GM18867 (cell line): ENCODE measurements around the gene EIF4A2.
A peak's percentile ranks its signal among the peaks of the same experiment; 100 is the strongest.

Experiments used
- ATAC-seq: cut with Tn5 transposase; IDR thresholded peaks from one replicate; pipeline ENCODE4 v1.9.1; 2021; ENCODE audit warnings: mild to moderate bottlenecking, moderate library complexity; ENCODE audit not compliant: unreplicated experiment

Gene EIF4A2

DNA sequence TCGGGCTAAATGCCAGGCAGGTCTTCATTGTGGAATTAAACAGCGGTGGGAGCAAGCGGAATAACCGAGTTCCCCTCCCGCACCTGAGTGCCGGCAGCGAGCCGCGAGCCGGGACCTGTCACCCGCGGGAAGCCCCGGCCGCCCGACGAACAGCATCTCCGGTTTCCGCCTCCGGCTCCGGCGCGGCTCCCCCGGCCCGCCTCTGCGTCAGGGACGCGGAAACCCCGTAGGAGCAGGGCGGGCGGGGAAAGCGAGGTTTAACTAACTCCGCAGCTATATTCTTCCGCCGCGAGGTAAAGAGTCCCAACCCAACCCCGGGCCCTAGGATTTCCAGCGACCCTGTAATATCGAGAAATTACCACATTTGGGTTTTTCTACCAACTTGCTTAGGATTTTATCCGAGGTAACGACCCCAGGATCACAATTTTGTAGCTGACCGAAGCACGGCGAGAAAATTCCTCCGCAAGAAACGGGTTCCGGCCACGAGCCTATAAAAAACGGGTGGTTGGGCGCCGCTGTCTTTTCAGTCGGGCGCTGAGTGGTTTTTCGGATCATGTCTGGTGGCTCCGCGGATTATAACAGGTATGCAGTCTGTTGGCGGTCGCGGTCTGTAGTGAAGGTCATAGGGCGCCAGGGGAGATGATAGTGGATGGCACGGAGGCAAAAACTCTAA is at the start of gene EIF4A2:
EIF4A2 (plus strand) TSS at position 520 of the 673 bp plus-strand sequence; CDS start at position 554, 34 bp downstream.
- peak; percentile 64 for ATAC-seq

DNA sequence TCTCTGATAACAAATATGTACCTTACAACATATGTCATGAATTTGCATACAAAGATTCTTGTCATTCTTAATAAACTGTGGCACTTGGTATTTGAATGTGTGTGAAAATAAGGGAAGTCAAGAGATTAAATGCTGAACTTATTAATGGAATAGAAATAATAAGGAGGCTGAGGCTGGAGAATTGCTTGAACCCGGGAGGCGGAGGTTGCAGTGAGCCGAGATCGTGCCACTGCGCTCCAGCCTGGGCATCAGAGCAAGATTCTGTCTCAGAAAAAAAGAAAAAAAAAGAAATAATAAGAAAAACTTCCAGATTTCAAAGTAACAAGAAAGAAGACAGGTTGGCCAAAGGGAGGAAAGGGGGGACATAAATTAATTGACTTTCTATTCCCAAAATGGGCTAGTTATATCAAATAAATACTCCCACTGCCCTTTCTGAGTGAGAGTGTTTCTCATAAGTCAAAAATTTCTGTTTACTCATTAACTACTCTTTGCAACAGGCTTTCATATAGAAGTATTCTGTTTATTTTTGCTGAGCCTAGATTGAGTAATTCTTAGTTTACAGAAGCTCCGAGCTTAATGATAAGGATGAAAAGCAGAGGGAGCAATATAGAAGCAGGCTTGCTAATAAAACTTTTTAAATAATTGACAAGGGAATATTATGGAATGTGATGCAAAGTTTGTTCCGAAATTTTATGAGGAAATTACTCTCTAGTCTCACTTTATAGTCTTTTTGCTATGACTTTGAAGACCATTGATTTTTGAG is 40.6 kb upstream of the EIF4A2 start:
- ATAC-seq = no peak

DNA sequence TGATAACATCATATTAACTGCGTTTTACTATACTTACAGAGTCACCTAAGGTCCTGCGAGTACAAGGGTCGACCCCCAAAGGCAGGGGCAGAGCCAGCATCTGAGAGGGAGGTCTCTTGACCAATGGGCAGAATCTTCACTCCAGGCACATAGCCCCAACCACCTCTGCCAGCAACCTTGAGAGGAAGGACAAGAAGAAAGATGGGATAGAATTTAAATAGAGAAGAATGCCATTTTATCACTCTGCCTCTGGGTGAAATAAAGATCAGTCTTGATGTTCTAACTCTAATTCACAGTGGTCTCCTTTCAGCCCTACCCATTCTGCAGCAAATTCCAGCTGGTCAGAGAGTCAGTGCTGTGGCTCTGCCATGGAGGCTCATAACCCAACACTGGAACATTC is 39.7 kb upstream of the EIF4A2 start:
- ATAC-seq = no peak

DNA sequence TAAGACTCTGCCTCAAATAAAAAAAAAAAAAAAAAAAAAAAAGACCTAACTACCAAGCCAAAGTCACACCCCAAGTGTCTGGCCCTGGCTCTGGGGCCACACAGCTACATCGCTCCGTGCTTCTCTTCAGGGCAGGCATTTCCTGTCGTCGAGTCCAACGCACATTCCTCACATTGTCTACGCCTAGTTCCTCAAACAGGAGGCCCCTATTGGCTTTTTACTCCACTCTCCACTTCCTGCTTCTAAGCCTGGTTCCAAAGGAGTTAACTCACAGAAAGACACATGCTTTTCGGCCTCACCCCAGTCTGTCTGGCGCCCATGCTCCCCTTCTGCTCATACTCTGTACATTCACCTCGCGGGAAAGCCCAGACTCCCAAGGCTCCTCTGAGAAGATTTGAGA is 37.4 kb upstream of the EIF4A2 start:
- no peak for ATAC-seq

DNA sequence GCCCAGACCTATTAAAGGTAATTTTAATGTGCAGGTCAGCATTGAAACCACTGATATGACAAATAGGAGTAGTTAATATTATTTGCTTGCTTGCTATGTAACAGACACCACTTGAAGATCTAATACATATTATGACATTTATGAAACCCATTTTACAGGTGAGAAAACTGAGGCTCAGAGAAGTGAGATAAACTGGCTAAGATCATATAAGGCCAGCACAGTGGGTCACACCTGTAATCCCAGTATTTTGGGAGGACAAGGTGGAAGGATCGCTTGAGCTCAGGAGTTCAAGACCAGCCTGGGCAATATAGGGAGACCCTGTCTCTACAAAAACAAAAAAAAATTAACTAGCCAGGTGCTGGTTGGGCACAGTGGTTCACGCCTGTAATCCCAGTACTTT is 33.1 kb upstream of the EIF4A2 start:
- ATAC-seq = no peak

DNA sequence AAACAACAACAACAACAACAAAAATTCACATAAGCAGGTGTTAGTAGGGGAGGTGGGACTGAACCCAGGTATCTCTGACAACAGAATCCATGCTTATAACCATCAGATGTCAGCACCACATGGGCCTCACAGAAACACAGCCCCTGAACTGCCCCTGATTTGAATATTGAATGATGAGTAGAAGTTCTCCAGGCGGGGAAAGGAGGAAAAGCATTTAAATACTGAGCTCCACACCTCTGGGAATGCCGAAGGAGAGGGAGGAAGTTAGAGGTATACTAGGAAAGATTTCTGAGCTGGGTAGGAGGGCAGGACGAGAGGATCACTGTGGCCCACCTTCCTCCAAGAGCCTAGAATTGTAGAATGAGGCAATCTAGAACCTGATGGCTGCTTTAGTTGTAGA is 31.9 kb upstream of the EIF4A2 start:
- no peak for ATAC-seq

DNA sequence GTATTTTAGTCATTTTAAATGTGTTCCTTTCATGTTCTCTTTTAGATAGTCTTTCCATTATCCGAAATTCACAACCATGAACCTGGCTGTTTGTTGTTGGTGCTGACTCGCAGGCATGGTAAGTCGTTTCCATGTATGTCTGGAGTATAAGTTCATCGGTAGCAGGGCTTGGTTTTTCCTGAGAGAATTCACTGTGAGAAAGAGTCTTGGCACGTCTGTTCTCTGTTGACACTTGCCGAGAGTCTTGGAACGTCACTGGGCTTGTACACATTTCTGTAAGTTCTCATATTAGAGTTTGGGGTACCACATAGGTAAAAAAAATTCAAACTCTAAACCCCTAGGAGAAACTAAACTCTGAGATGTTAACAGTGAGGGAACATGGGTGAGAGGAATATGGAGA is 29.4 kb upstream of the EIF4A2 start:
- ATAC-seq = no peak

DNA sequence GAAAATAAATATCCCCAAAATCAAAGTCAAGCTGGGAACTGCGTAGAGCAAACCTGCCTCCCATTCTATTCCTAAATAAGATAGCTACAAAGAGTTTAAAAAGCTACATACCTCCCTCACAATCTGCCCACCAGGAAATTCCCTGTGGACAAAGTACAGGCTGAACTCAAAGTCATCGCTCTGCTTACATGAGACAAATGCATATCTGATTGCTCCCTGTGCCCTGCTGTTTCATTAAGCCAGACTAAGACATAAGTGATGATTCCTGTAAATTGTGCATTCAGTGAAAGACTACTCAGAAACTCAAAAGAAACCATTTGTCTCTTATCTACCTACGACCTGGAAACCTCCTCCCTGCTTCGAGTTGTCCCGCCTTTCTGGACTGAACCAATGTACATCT is 28.5 kb upstream of the EIF4A2 start:
- no peak for ATAC-seq

DNA sequence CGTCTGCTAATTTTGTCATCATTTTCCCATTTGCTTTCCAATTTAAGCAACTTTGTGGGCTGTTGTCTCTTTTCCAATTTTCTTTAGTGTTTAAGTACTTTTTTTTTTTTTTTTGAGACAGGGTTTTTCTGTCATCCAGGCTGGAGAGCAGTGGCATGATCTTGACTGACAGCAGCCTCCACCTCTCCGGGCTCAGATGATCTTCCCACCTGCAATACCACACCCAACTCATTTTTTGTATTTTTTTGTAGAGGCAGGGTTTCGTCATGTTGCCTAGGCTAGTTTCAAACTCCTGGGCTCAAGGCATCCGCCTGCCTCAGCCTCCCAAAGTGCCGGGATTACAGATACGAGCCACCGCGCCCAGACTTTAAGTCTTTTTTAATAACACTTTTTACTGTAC is 26.2 kb upstream of the EIF4A2 start:
- no peak for ATAC-seq

DNA sequence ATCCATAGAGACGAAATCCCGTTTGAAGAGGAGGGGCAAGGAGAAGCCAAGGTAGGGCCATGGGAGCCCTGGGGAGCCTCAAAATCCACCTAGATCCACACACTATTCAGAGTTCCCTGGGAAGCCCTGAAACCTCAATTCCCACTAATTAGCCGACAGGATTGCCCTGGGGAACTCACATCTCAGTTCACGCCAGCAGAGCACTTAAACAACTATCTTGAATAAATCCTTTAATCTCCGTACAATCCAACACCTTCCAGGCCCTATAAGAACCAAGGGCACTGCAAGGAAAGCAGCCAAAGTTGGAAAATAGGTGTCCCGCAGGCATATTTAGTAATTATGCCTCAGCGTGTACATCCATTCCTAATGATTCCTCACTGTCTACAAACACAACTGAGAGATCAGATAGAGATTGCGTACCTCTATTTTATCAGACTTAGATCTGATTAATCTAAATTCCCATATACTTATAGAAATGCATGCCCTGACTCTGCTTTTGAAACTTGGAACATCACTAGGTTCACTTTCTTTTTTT is 25.6 kb upstream of the EIF4A2 start:
- ATAC-seq = no peak

DNA sequence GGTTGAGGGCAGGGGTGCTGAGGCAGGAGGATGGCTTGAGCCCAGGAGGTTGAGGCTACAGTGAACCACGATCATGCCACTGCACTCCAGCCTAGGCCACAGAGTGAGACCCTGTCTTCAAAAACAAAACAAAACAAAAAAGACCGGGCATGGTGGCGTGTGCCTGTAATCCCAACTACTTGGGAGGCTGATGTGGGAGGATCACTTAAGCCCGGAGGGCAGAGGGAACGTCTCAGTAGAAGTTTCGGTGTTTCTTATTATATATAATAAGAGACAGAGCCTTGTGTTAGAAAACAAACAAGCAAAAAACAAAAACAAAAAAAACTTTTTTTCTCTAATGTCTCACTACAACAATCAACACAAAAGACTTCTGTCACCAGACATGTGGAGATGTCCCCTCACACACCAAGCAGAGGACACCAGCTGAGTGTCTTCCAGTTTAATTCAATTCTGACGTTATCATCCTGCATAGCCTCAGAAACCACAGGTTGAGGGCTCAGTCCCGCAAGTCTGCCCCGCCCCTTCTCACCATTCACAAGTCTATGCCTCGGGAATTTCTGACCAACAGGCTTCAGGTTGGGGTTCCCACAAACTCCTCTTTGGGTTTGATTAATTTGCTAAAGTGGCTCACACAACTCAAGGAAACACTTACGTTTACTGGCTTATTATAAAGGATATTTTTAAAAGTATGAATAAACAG is 24.0 kb upstream of the EIF4A2 start:
- ATAC-seq = no peak

DNA sequence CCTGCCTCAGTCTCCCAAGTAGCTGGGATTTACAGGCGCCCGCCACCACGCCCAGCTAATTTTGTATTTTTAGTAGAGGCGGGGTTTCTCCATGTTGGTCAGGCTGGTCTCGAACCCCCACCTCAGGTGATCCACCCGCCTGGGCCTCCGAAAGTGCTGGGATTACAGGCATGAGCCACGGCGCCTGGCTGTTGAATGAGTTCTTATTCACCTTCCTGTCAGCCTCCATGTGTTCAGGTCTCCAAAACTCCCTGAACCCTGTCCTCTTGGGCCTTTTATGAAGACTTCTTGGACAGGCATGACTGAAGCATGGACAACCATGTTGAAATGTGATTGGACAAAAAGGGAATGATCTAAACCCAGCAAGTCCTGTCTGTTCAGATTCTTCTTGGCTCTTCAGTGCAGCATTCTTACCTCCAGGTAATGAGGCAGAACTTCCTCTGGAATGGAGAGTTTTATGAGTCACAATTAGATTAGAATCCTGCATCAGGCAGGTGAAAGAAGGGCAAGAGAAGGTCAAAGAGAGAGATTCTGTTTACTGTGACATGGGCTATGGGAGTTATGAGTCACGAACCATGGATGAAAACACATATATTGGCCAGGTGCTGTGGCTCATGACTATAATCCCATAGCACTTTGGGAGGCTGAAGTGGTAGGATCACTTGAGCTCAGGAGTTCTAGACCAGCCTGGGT is 23.1 kb upstream of the EIF4A2 start:
- no peak for ATAC-seq

DNA sequence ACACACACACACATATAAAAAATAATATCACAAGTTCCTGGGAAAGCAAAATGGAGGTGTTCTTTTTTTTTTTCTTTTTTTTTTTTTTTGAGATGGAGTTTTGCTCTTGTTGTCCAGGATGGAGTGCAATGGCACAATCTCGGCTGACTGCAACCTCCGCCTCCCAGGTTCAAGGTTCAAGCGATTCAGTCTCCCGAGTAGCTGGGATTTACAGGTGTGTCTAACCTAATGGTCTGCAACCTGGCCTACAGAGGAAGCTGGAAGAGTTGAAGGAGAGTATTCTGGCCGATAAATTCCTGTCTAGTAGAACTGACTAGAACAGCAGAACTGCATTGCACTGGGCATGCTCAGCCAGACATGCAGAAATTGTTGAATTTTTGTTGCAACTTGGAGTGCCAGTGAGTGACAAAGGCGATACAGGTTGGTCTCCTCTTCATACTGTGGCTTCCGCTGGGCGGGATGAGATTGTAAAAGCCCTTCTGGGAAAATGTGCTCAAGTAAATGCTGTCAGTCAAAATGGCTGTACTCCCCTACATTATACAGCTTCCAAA is 22.4 kb upstream of the EIF4A2 start:
- ATAC-seq = no peak

DNA sequence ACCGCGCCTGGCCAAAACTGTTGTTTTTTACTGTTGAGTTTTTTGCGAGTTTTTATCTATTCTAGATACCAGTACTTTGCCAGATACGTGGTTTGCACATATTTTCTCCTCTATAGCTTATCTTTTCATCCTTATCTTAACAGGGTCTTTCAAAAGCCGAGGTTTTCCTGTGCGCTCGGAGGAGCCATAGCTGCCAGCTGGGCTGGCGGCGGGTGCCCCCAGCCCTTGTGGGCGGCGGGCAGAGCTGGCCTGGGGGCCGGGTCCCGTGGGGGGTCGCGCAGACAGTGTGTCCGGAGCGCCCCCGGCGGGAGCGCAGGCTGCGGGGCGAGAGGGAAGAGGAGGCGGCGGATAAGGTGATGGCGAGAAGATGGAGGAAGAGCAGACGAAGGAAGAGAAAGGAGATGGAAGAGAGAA is 11.1 kb upstream of the EIF4A2 start:
- peak; percentile 18 for ATAC-seq

DNA sequence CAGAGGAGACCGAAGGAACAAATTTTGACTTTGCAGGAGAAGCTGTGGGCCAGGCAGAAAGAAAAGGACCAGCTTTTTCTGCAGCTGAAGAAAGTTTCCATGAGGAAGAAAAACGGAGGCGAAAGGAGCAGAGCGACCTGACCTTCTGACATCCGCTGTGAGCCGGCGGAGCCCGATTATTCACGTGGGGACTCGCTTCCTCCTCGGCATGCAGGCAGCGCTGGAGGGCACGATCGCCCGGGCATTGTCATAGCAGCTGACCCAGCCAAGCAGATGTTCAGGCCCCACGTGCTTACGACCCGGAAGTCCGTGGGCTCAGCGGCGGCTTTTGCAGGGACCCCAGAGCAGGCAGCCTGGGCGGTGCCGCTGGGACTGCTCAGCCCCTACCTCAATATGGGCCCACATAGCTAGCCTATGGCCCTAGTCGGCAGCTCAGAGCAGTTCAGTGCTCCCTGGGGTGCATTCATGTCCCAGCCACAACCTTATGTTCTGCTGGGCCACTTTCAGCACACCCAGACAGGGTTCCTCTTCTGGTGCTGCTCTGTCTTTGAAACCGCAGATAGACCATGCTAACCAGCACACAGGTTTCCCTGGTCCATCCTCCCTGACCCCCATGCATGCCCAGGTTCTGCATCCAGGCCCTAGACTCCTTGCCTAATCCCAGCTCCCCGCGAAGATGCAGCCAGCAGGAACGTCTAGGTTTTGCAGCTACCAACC is 10.5 kb upstream of the EIF4A2 start:
- ATAC-seq = peak; percentile 96

DNA sequence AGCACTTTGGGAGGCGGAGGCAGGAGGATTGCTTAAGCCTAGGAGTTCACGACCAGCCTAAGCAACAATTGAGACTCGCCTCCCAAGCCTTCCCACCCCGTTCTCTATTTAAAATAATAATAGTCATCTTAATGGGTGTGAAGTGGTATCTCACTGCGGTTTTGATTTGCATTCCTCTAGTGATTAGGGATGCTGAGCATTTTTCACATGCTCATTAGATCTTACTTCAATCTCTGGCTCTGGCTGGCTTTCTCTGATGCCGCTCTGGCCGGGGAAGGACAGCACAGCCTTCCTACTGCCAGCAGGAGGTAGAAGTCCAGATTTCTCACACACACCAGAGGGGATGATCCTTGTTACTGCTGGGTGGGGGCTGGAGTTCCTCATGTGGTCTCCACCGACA is 7.4 kb upstream of the EIF4A2 start:
- no peak for ATAC-seq

DNA sequence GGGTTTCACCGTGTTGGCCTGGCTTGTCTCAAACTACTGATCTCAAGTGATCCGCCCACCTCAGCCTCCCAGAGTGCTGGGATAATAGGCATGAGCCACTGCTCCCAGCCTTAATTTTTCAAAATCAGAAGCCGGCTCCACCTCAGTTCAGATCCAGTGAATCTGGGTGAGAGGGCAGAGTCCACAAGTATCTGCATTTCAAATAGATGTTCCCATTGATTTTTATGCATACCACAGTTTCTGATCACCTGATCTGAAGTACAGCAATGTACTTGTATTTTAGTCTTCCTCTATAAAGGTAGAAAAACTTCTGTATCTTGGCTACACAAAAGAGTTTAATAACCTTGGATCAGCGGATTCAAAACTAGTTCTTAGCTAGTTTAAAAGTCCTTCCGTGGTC is 4.2 kb upstream of the EIF4A2 start:
- no peak for ATAC-seq

DNA sequence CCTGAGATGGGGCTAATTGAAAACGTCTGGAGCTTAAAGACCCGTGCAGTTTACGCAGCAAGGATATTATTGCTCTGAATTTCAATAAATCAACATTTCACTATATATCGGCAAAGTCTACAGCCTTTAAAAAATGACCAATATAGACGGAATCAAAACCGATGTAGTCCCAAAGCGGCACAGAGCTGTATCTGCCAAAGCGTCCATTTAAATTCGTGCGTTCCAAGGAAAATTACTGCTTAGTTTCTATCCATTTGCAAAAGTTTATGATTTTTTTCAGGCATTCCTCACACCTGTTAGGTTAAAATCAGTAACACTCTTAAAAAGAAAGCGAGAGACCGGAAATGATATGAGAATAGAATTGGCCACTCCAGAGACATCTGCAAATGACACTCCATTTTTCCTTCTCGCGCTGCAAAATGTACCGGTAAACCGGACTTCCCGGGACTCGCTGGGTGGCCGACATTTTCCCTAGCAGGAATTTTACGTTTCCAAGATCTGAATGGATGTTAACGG is 777 bp upstream of the EIF4A2 start:
- ATAC-seq = peak; percentile 19

DNA sequence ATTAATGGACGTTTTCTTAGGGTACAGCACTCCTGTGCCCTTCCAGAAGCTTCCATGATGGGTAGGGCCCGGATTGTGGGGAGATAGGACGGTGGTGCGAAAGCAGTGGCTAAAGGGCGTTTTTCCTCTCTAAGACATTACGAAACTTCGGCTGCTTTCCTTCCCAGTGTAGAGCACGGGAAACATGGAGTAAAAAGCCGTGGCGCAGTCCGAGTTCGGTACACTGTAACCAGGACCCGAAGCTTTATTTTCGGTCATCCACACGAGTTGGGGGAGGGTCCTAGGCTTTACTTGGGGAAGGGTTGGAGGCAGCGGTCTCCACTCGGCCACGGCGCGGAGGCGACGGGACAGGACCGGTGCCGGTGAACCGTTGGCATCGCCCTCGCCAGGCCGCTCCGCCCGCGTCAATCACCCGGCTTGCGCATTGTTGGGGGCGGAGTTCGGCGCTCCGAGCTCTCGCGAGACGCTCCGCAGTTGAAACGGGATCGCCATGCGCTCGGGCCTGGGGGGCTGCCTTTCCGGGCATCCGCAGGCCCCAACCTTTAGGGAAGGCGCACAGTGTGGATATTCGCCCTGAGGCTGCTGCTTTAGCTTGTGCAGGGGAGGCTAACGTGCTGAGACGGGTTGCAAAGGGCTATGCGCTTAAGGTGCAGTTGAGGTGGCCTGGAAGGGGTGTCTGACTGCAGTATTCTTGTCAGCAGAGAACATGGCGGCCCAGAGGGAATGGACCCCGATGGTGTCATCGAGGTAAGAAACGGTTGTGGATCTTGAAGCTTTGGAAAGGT is 546 bp downstream of the EIF4A2 start:
- ATAC-seq = peak; percentile 53
